HG02870 (cell line): ENCODE measurements around the gene ZNF213.

Source experiments
- ATAC-seq: cut with Tn5 transposase; IDR thresholded peaks from one replicate; pipeline ENCODE4 v1.9.1; 2021; ENCODE audit warnings: mild to moderate bottlenecking, moderate library complexity; ENCODE audit not compliant: unreplicated experiment

The ZNF213 gene

DNA sequence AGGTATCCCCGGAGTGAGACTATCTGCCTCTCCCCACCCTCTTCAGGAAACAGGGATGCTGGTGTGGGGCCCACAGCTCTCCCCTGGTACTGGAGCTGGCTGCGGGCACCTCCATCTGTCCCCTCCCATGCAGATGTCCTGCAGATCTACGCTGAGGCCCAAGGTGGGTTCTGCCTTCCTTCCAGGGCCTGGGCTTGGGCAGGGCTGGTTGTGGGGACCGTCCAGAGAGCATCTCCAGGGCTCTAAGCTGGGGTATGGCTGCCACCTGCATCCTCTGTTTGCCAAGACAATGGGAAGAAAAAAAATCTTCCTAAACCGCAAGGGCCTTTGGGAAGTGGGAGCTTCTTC, 12.9 kb downstream of the ZNF213 start:
- ATAC-seq: no peak

- no peak for ATAC-seq
These were observed 13.7 kb downstream of the ZNF213 start for GRCh38 chr16:3148256-3149192.

- no peak for ATAC-seq
These were observed 14.3 kb downstream of the ZNF213 start for GRCh38 chr16:3149193-3149530.

- ATAC-seq: peak; percentile 3
These were observed 15.0 kb downstream of the ZNF213 start for GRCh38 chr16:3149630-3150345.

GRCh38 chr16:3150346-3151218, 15.8 kb downstream of the ZNF213 start:
- ATAC-seq: peak; percentile 70

DNA sequence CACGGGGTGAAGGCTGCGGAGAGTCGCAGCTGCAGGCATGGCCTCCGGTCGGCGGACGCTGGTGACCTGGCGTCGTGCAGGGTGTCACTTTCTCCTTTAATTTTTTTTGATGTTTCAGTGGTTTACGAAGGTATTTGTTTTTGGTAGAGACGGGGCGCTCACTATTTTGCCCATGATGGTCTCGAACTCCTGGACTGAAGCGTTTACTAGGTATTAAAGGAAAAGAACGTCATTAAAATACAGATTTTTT, 17.1 kb downstream of the ZNF213 start:
- ATAC-seq: no peak

- no peak for ATAC-seq
These were observed 17.6 kb downstream of the ZNF213 start for GRCh38 chr16:3152277-3152990.

- no peak for ATAC-seq
These were observed 18.2 kb downstream of the ZNF213 start for GRCh38 chr16:3152991-3153368.

DNA sequence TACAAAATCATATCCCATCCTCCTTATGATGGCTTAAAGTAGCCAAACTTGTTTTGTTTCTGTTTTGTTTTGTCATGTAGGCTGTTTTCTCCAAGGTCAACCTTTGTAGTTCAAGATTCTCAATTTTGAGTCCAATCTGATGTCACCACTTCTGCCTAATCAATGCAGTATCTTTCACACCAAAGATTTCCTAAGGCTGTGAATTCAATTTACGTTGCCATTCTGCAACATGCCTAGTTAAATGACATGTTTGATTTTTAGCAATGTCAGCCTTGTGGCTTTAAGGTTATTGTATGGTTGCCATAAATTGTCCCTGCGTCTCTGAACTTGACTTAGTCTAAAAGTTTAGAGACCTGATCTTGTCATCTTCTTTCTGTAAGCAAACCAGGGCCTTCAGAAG, 20.4 kb downstream of the ZNF213 start:
- no peak for ATAC-seq

DNA sequence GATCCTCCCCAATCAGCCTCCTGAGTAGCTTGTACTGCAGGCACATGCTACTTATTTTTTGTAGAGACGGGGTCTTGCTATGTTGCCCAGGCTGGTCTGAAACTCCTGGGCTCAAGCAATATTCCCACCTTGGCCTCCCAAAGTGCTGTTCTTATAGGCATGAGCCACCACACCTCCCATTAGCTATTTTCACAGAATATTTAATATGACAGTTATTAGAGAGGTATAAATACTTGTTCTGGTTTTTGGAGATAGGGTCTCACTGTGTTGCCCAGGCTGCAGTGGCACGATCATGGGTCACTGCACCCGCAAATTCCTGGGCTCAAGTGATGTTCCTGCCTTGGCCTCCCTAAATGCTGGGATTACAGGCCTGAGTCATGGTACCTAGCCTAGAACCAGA, 21.1 kb downstream of the ZNF213 start:
- ATAC-seq: no peak

GRCh38 chr16:3157229-3158025, 22.6 kb downstream of the ZNF213 start:
- no peak for ATAC-seq

DNA sequence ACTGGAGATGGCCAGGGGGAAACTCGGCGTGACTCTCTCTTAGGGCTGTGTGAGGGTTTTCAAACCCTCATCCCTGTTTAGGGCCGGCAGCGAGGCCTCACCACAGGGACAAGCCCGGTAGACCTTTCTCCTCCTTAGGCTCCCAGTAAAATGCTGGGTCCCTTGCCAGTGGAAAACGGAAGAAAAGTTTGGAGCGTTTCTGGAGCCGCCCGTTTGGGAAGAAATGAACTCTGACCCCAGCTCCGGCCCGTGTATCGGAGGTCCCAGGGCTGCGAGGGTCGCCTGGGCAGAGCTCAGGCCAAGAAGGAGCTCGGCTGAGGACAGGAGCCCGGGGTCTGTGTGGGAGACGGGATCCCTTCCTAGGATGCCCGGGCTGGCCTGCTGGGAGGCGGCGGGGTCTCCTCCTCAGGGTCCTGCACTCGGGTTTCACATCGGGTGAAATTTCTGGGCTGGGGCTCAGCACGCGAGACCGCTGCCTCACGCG, 23.2 kb downstream of the ZNF213 start:
- ATAC-seq: no peak

- peak; percentile 34 for ATAC-seq
These were observed 23.9 kb downstream of the ZNF213 start for GRCh38 chr16:3158510-3159314.

- no peak for ATAC-seq
These were observed 26.6 kb downstream of the ZNF213 start for GRCh38 chr16:3161235-3162018.

- no peak for ATAC-seq
These were observed 29.5 kb downstream of the ZNF213 start for GRCh38 chr16:3164121-3164991.

- no peak for ATAC-seq
These were observed 30.4 kb downstream of the ZNF213 start for GRCh38 chr16:3165111-3165822.

DNA sequence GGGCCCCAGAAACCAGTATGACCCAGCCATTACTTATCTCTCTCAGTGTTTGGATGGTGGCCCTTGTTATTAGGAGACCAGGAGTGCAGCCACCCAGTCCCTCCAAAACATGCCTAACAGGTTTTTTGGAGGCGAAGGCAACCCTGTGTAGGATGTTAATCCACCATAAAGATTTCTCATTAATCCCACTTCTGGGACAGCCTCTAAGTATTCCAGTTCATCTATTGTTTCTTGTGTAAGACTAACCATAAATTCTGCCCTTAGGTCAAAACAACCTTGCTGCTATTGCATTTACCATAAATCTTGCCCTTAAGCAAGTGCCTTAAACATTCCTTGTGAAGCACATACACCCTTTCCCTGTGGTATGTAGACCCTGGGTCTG, 31.7 kb downstream of the ZNF213 start:
- ATAC-seq: no peak
